GM15510 (cell line): Measurements from ENCODE around the gene STK35.

Experiments used
- POLR2A ChIP-seq: IDR thresholded peaks from 3 replicates; pipeline ENCODE4 v1.6.1; 2011; ENCODE audit warnings: borderline replicate concordance; ENCODE audit not compliant: insufficient read length; ENCODE audit errors: extremely low read depth

STK35 gene

DNA sequence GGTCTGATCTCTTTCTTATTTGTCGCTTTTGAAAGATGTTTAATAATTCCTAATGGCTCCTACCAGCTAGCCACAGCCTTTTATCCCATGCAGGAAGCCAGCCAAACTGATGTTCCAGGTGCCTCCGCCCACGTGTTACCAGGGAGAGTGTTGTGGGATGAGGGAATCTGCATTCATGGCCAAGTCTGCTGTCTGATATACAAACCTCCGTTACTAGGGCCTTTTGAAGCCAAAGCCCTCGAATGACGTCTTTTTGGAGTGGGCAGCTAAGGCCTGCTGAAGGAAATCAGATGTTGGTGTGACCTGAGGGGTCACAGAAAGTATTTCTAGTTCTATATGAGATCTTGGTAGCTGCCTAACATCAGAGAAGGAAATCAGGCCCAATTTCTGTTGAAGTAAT lies 21.3 kb downstream of the STK35 start:
- no peak for TF ChIP-seq POLR2A

DNA sequence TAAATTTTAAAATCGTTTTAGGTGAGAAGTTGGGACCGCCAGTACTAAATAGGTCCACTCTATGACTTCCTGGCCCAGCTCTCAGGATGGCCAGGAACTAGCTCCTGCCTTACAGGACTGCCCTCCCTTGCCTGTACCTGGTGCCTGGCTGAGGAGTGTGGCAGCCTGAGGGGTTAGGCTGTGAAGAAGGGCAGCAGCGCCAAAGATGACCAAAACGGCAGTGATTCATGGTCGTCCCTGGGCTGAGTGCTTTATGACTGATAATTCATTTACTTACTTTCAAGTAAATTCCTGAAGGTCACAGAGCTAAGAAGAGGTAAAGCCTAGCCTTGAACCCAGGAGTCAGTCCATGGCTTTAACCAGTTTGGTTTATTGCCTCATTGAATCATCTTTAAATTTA lies 22.1 kb downstream of the STK35 start:
- no peak for TF ChIP-seq POLR2A

DNA sequence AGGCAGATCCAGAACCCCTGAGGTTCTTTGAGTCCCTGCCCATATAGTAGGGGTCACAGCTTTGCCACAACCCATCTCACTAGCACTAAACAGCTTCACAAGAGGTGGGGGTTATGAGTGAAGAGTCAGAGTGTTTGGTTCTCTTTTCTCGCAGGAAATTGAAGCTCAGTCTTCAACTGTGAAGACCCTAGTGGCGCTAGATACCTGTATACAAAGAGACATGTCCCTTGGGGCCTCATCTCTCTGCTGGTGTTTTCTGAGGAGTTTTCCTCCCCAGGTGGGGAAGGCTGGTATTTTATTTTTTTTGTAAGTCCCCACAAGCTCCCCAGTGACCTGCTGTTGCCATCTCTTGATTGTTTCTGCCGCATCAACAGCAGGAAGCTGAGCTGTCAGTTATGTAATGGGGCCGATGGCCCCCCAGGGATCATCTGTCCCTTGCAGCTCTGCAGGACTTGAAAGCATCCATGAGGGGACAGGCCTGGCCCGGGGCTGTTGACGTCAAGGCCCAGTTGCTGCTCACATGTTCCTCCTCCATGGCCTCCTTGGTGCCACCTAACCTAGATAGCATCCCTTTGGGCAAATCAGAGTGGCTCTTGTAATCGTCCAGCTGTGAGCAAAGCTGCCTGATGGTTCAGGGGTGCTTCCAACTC lies 23.1 kb downstream of the STK35 start:
- no peak for TF ChIP-seq POLR2A

DNA sequence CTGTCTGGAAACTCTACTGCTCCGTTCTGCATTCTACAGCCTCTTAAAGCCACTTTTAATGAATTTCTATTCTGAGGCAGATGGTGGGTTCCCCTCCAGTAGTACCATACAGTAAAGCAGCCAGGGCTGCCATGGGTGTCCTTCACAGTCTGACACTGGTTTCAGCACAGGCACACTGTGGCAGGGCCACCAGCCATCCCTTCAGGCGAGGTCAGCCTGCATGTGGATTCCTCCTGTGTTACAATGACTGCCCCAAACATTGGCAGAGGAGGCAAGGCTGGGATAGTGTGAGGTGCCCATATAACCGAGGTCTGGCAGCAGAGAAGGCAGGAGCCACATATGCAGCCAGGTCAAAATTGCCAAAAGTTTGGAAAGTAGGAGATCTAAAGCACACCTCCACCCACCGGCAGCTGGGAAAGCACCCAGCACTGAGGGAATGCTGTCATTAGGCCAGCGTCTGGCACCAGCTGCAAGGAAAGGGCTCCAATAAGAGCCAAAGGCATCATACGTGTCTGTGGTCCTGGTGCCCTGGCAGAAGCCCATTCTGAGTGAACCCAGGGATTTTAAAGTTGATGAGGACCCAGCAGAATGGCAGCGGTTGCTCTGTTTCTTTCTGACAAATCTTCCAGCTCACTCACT lies 24.0 kb downstream of the STK35 start:
- TF ChIP-seq POLR2A, result no peak

DNA sequence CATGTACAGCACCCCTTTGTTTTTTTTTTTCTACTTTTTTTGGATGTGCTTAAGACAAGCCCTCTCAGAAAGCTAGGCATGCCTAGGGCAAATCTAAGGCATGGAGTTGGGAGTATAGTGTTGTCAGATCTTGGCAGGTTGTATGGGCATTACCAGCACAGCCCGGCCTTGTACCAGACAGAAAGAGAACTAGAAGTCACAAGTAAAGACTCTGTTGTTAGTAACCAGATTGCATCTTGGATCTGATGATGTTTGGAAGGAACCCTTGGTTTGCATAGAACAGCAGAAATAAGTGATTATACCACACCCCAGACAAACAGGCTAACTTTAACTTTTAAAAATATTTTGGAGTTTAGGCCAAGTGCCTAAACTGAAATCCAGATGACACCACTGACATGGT lies 25.6 kb downstream of the STK35 start:
- no peak for TF ChIP-seq POLR2A

DNA sequence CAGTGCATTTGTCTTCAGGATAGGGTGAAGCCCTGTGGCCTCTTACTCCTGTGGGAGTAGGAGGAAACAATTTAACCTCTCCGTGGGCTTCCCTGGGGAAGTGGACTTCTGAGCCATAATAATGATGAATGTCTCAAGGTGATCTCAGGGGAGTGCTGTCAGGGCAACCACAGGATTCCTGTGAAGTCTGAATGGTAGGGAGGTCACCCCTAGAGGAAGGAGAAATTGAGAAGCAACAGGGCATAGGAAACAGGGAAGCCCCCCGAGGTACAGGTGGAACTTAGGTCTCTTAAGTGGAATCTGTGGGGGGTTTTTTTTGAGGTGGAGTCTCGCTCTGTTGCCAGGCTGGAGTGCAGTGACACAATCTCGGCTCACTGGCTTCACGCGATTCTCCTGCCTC lies 26.9 kb downstream of the STK35 start:
- no peak for TF ChIP-seq POLR2A

DNA sequence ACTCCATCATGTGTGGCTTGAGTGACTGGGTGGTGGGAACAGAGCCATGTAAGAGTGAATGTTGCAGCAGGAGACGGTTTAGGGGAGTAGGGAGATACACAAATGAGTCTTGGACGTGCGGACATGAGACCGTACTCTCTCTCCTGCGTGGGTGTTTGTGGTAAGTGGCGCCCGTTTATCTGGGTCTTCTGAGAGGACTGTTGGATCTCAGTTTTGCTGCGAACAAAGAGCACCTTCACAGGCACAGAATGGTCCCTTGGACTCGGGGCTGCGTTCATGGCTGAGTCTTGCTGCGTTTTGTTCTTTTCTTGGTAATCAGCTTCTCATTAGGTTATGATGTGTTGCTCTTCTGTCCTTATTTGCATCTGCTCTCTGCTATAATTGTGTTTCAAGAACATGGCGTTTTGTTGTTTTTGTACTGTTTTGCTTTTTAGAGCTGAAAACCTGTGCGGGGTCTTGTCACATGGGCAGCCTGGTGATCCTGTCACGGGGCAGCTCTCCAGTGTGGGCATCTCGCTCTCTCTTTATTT lies 28.5 kb downstream of the STK35 start:
- TF ChIP-seq POLR2A, result no peak

DNA sequence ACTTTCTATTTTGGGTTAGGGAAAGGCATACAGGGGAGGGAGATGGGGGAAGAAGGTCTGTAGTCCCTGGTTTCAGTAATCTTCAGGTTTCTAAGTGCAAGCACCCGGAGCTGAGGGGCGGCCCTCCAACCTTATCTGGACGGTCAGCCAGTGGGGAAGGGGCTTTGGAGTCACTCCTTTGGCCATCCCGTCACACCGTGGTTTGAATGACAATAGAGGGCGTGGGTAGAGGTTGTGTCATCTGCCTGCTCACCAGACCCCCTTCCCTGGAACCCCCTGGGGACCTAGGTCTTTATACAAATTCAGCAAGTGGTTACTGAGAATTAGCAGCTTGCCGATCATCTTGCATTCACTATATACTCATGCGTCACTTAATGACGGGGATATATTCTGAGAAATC lies 29.1 kb downstream of the STK35 start:
- no peak for TF ChIP-seq POLR2A

DNA sequence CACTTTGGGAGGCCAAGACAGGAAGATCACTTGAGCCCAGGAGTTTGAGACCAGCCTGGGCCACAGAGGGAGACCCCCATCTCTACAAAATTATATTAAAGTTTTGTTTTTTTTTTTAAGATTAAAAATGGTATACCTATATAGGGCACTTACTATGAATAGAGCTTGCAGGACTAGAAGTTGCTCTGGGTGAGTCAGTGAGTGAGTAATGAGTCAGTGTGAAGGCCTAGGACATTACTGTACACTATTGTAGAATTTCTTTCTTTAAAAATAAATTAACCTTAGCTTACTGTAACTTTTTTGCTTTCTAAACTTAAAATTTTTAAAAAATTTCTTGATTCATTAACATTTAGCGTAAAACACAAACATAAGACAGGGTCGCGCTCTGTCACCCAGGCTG lies 29.7 kb downstream of the STK35 start:
- no peak for TF ChIP-seq POLR2A

DNA sequence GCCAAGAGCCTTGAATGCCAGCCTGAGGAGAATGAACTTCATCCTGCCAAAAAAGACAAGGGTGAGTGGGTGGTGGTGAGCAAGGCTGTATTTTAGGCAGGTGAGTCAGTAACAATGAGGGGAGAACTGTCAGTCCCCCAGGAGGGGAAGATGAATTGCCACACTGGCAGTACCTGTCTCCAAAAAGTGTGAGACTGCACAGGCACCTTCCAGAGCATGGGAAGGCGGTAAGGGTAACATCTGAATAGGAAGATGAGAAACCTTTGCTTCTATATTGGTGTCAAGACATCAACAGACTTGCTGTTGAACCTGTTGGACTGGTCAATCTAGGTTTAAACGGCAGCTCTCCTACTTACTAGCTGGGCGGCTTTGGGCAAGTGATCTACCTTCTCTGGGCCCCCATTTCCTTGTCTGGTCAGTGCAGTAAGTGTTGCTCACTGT lies 30.9 kb downstream of the STK35 start:
- TF ChIP-seq POLR2A, result no peak

DNA sequence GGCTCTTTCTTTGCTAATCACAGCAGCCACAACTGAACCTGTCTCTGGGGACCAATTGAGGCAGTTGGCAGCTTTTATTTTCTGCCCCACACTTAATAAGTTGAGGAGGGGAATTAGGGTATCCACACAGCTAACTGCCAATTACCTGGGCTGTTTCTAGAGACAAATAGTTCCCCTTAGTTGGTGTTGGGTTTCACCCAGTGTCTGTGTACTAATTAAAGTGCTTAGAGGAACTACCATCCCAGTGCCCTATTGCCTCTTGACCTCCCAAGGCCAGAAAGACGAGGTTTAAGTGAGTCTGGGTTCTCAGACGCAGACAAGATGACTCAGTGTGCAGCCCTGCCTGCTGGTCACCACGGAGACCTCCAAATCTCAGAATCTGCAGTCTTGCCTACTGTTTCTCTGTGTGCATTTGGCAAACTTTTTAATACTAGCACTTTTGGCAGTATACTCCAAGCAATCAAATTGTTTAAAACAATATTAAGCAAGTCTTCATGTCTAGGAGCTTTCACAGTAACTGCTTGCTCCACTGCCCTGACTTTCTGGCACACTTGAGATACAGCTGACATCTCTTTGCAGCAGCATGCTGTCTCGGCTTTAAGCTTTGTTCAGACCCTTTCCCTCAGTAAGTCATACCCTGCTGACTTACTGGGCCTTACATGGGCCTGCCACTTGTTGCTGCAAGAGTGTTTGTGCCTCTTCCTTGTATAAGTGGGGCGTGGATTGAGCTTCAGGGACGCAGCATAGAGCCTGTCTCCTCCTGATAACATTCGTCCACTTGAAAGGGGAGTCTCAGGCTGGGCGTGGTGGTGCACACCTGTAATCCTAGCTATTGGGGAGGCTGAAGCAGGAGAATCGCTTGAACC lies 31.9 kb downstream of the STK35 start:
- TF ChIP-seq POLR2A, result no peak

DNA sequence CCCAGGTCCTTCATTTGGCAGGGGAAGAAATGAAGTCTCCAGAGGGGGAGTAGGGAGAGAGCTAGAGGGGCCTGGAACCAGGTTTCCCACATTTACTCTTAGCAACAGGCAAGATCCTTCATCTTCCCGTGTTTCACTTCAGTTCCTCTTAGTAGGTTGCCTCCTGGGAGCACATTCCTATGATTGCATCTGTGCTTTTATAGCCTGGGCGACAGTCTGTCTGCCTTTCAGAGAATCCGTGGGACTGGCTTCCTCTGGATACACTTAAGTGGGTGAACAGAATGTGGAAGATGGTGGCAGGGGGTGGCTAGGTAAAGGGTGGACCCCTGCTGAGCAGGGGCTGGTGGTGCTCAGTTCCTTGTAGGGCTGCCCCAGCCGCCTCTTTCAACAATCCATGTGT lies 33.4 kb downstream of the STK35 start:
- TF ChIP-seq POLR2A, result no peak

DNA sequence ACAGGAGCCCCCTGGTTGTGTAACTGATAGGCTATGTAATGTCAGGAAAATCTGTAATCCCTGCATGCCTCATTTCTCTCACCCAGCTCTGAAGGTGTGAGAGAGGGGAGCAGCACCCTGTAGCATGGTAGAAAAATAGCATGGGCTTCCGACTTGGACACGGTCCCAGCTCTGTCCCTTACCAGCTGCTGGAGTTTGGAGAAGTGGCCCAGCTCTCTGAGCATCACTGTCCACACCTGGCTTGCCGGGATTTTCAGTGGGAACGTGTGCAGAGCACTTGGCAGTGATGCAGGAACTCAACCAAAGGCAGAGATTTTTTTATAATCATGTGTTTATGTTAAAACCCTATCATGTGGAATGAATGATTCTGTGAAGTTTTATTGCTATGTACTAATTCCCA lies 34.6 kb downstream of the STK35 start:
- TF ChIP-seq POLR2A, result no peak

DNA sequence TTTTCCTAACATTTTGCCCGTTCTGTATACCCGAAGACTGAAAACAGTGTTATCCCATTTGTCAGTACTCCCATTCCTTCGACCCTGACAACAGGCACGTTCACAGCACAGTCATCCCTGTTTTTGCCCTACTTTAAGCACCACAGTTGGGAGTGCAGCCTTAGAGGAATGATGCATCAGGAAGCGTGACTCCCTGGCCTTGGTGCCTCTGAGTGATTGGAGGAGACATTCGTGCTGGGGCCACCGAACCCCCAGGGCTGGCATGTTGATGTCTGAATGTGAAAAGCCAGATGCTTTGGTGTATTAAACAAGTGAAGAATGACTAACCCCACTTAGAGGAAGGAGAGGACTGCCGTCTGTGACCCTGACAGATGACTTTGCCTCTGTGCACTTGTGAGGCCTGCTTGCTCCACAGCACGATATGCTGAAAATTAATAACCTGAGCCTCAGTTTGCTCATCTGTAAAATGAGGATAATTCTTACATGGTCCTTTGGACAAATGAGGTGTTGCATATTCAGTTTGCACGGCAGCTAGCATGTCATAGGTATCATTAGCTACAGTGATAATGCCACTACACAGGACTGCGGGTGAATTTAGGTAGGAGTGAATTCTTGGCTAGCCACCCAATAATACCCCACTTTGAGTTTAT lies 36.0 kb downstream of the STK35 start:
- no peak for TF ChIP-seq POLR2A

DNA sequence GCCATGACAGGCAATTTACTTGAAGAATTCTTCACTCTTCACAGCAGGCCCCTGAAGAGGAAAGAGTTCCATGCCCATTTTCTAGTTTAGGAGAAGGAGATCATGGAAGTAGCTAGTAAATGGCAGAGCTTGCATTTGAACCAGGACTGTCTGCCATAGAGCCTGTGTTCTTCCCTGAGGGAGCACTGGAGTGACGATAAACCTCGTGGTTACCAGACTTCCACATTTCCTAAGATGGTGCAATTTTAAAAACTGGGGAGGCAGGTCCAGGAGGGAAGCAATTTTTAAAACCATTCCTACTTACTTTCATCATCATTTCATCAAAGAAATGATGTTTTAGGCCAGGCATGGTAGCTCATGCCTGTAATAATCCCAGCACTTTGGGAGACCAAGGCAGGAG lies 36.8 kb downstream of the STK35 start:
- no peak for TF ChIP-seq POLR2A
